HG03025 (cell line): Measurements from ENCODE around the gene ZNRF3.

Experiments
- ATAC-seq: cut with Tn5 transposase; IDR thresholded peaks from one replicate; pipeline ENCODE4 v1.9.1; 2021; ENCODE audit warnings: mild to moderate bottlenecking, moderate library complexity; ENCODE audit not compliant: unreplicated experiment, low FRiP score

Gene ZNRF3

DNA sequence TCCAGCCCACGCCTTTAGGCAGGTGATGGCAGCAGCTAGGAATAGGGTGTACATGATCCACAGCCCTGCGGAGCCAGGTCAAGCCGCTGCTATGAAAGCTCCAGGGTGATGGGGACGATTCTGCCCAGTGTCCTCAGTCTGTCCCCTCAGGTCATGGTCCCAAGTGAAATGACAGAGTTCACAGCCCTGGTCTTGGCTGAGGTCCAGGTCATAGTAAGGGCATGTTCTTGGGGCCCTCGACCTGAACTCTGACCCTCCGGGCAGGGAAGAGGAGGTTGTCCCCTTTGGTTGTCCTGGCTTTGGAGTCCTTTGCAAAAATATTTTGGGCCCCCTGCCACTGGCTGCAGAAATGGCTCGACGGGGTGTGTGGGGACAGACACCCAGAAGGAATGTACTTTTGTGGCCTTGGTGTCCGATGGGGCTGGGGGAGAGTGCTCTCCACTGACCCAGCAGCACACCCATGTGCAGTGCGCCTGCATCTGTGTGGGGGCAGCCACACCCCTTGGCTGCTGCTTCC is 170.9 kb downstream of the ZNRF3 start:
- no peak for ATAC-seq

DNA sequence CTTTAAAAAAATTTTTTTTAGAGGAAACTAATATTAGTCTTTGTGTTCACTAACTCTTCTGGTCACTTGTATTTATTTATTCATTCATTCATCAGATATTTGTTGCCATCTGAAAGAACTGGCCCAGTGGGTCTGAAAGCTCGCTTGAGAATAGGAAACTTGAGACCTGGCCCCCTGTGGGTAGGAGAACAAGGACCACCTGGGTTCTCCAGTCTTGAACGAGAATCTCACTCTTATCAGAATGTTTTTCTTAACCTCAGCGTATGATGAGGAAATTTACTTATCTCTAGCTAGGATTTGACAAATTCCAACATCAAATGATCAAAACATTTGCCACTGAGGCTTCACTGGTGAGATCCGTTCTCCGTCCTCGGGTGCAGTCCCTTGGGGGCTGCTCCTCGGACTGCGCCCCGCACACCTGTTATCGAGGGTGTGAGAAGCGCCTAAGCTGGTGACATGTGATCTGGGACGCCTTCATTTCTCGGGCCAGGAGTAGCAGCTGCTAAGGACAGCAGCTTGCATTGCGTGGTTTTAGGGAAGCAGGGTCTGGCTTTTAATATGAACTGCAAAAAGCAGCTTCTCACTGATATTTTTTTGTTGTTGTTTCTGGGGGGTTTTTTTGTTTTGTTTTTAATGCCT is 171.9 kb downstream of the ZNRF3 start:
- no peak for ATAC-seq

DNA sequence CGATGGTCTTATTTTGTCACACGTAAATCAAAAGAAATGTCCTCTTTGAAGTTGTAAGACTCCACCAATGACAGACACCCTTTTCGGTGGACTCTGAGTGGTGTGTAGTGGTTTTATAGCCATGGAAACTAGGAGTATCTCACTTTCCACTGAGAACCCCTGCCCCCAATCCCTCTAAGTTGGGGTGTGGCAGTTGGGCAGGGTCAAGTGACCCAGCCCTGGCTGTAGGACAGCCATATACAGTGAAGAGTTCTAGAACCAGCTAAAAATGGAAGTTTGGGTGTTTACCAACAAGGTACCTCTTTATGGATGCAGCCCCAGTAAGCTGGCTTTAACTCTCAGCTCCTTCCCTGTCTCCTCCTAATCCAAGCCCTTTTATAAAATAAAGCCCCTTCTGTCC is 173.1 kb downstream of the ZNRF3 start:
- no peak for ATAC-seq

DNA sequence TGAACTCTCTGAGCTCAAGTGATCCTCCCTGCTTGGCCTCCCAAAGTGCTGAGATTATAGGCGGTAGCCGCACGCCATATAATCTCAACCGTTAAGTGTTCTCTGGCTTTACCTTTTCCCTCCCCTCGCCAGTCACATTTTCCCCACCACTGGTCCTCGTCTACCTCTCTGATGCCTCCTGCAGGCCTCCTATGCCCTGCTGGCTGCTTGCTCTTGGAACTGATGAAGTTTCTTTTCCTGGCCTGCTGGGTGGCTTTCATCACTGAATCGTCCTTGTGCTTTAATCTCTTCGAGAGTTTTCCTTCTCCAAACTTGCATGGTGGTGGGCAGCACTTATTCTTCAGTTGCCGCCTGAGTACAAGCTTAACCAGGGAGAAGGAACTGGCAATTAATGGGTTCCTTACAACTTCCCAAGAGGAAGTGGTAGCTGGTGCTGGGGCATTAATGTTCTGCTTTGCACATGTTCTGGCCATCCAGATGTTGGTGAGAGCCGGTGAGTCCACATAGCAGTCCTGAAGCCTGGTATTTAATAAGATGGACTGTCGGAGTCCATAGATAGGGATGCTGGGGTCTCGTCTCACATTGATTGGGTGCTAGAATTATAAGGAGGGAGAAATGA is 177.0 kb downstream of the ZNRF3 start:
- no peak for ATAC-seq

DNA sequence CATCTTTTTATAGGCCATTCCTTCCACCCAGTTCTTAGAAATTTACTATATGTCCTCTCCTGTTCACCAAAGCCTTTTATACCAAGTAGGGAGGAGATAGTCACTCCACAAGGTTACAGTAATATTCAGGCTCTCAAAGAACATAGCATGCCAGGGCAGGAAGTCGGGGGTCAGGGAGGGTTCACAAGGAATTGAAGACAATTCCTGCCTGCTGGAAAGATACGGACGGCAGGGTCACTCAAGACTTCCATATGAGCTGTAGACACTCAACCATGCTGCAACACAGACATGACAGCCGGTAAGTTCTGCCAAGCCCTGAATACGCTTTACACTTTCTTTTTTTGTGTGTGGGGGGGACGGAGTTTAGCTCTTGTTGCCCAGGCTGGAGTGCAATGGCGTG is 177.6 kb downstream of the ZNRF3 start:
- no peak for ATAC-seq

DNA sequence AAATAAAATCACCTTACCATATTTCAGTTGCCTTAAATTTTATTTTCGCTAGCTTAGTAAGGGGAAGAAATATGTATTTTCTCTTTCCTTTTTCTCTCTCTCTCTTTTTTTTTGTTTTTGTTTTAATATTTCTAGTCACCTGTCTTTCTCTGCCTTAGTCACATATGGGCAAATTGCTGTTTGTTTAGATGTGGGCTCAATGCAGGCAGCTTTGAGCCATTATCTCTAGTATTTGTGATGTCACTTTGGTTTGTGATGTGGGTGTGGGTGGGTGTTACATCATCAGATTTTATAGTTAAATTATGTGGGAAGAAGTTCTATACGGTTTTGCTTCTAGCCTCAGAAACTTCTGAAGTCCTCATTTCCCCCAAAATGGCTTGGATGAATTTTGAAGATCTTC is 178.4 kb downstream of the ZNRF3 start, which contains the start of gene C22orf31:
C22orf31 (minus strand) TSS at position 59 of the 400 bp plus-strand sequence; CDS start at position 20, 39 bp downstream.
- no peak for ATAC-seq

DNA sequence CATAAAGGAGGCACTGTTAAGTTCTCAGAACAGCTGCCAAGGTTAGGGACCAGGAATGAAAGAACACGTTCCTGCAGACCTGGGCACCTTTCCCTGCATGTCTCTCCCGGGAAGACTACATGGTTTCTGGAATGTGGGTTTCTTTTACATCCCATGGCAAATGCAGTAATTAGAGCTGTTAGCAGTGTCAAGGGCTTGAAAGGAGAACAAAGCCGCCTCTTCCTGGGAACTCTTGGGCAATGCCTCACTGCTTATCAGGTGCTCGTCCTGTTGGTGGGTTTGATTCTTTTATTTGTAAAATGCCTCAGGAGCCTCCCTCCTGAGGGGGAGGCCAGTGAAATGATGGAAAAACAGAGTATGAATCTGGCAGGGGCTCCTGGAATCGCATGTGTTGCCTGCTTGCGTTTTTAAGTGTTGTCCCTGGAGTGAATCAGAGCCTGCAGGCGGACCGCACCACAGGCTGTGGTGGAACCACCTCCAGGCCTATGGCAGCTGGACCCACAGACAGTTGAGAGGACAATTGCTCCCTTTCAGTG is 179.0 kb downstream of the ZNRF3 start:
- ATAC-seq, result no peak

DNA sequence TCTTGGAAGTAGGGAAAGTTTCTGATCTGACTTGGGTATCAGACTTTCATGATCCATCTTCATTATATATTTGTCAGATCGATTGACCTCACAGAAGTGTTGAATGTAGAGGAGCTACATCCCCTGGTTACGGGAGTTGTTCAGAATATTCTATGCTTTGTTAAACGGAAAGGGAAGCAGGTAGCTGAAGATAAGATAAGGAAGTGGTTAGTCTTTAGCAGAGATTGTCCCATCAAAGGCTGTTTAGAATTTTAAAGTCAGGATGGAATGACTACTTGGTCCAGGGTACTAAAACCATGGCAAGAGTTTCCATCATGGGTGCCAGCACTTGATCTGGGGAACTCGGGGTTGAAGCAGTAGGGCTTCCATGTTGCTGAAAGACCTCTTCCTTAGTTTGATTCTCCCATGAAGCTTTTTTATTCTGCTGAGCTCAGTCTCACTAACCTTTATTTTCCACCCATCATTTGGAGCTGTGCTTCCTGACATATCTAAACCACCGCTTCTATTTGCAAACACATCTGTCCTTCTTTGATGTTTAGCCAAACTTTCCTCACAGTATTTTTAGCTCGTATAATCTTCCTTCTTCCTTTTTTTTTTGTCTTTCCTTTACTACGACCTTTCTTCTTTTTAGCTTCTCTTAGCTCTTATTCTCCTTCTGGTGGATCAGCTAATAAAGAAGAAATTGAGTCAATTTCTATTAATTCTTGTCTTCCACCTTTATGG is 182.3 kb downstream of the ZNRF3 start:
- no peak for ATAC-seq

DNA sequence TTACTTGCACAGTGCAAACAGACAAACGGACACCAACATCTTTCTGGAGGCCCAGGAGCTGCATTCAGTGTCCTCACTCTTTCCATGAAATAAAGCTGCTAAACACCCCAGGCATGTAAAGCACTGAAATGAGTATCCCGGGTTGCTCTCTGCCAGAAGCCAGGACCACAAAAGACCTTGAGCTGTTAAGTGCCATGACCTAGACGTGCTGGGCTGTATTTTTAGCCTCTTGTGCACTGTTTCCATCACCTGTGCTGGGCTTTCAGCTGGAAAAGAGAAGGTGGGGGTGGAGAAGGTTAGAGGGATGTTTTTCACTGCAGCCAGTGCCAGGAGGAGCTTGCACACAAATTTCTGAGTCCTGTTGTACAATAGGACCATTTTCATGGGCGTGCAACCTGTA is 186.1 kb downstream of the ZNRF3 start:
- ATAC-seq, result no peak

DNA sequence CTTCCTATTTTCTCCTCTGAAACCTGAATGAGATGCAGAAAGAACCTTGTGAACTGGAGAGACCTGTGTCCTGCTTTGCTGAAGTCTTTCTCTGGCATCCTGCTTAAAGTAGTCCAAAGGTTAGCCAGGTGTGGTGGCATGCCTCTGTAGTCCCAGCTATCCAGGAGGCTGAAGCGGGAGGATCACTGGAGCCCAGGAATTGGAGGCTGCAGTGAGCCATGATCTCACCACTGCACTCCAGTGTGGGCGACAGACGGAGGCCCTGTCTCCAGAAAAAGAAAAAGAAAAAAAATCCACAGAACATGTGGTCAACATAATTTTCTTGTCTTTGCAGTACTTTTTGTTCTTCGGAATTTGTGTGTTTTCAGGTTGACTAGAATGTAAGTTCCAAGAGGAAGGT is 187.1 kb downstream of the ZNRF3 start:
- ATAC-seq, result no peak

DNA sequence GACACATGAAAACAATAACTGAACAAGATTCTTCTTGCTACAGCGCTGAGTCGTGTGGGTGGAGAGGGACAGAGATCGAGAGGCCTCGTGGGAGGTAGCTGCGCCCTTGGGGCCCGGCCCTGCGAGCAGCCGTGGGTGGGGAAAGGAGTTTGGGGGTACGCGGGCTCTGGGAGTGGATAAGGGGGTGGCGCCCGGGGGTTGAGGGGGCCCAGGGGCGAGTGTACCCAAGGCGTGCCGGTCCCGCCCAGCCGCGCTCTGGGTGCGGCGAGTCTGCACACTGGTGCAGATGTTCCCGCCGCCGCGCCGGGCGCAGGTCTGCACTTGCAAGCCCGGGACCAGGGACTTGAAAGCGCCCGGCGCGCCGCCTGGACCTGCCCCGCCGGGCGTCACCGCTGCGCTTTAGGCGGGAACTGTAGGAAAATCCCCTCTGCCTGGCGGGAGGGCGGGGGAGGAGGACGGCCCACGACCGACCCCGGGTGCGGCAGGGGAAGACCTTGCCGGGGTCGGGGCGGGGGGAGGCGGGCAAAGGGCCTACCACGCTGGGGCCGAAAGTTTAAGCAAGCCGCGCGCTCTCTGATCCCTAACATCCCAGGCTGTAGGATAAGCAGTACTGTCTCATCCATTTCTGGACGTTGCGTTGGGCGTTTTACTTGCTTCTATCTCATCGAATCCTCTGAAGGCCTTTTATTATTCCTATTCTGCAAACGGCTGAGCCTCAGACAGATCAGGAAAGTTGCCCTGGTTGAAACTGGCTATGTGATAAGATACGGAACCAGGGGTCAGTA is 188.1 kb downstream of the ZNRF3 start:
- no peak for ATAC-seq

DNA sequence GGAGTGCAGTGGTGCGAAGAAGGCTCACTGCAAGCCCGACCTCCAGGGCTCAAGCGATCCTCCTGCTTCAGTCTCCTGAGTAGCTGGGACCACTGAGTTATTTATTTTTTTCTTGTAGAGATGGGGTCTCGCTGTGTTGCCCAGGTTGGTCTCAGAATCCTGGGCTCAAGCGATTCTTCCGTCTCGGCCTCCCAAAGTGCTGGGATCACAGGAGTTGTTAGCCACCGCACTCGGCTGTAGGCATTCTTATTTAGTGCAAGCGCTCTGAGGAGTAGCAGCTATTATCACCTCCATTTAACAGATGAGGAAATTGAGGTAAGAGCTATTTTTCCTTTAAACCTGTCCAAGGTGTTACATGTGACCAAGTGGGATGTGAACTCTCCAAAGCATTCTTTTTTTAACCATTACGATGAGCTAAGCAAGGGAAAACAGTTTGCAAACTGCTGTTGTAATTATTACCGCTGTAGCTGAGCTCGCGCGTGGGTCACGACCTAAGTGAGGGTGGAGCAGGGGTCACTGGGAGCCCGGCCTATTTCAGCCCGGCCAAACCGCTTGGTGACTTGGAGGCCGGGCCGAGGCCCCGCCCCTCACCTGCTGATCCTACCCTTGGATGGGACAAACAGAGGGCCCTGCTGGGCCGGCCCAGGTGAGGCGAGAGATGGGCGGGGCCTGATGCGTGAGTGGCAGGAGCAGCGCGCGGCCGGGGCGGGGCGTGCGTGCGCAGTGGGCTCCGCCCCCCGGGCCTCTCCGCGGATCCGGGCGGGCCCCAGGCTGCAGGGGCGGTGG is 189.0 kb downstream of the ZNRF3 start:
- peak; percentile 67 for ATAC-seq

DNA sequence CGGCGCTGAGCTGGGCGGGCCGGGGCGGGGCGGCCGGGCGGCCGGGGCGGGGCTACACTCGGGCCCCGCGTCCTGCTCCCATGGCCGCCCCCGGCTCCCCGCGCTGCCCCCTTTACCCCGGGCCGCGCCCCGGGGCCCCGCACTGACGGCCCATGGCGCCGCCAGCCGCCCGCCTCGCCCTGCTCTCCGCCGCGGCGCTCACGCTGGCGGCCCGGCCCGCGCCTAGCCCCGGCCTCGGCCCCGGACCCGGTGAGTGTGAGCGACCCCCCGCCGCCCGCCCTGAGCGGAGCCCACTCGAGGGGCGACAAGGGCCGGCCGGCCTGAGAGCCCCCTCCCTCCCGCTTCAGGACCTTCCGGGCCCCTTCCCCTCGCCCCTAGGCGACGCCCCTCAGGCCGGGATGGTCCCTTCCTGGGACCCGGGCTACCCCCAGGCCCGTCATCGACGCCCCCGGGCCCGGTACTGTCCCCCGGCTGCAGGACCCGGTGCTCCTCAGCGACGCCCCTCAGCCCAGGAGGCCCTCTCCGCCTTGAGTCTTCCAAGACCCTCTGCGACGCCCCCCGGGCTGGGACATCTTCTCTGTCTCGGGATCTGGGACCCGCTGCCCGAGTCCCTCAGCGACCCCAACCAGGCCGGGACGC is 189.7 kb downstream of the ZNRF3 start, which contains the start of gene KREMEN1:
KREMEN1 (plus strand) TSS at position 57 of the 639 bp plus-strand sequence; CDS start at position 153, 96 bp downstream.
- peak; percentile 11 for ATAC-seq

DNA sequence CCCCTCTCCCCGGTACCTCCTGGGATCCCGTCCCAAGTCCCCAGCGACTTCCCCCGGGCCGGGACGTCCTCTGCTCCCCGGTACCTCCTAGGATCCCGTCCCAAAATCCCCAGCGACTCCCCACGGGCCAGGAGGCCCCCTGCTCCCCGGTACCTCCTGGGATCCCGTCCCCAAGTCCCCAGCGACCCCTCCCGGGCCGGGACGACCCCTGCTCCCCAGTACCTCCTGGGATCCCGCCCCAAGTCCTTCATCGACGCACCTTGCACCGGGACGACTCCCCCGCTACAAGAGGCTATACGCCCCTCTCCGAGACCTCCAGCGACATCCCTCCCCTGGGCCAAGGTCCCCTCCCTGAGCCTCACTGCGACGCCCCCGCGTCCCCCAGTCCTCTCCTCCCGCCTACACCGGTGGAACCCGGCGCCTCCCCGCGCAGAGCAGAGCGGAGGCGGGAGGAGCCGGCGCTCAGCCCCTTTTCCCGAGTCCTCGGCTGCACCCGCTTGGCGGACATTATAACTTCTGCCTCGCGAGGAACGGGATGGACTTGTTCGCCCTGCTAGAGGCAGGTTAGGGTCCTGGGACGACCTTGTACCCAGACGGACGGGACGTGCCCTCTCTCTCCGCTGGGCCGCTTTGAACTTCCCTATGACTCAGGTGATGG is 190.4 kb downstream of the ZNRF3 start:
- ATAC-seq, result no peak

DNA sequence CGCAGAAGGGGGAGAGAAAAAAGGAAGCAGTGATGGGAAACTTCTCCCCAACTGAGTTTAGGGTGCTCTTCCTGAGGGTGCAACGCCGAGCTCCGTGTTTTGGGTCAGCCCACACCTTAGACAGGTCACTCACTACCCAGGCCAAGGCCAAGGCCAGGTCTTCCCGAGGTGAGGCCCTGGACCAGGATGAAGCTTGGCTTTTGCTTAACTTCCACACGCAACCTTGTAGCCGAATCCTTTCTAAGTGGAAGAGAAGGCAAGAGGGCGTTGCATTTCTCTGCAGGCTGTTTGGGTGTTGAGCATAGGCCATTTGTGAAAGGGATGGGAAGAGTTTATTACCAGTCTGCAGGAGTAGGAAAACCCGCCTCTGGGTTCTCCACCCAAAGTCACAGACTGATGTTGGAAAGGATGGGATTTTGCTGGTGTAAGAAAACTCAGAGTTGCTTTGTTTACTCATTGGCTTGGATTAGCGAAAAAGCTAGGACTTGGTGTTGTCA is 191.0 kb downstream of the ZNRF3 start:
- no peak for ATAC-seq

DNA sequence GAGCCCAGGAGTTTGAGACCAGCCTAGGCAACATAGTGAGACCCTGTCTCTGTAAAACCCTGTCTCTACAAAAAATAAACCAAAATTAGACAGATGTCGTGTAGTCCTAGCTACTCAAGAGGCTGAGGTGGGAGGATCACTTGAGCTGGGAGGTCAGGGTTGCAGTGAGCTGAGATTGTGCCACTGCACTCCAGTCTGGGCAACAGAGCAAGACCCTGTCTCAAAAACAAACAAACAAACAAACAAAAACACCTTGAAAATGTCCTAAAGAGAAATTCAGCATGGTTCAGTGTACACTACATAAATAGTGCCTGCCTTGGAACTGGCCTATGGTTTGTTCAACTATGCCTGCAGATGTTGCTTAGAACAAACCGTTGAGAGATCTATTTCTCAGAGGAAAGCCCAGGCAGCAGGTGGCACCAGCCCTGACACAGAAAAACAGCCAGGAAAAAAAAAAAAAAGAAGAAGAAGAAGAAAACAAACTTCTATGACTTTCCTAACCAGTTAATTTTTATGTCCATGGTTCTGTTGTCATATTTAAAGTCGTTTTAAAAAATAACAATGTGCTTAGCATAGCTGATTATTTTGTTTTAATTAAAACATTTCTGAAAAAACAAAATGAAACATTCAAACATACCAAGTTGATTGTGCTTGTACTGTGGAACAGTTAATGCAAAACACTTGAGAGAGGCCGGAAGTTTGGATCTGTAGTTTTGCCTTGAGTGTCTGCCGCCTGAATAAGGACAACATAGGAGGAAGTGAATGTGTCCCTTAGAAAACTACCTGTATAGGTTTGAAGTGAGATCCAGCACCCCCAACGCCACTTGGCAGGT is 194.9 kb downstream of the ZNRF3 start:
- no peak for ATAC-seq

DNA sequence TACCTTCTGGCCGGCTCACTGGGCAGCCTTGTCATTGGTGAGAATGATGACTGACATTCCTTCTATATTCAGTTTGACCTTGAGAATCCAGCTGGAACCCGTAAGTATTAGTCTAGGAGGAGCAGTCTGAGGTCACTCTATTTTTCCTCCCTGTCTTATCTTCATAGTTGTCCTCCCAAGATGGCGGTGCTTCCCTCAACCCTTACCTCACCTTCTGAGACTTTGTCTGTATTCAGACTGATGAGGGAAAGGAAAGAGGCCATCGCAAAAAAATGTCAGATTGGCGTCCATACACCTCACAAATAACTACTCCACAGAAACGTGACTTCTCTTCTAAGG is 195.5 kb downstream of the ZNRF3 start:
- ATAC-seq, result no peak
